Heart left ventricle (tissue), 13 donors: Measurements from ENCODE around the gene NRP1.

ENCODE experiments used
- CTCF ChIP-seq, 12 donors: fragments of 200-600 bp; sonication (generic) in 4 of 12; IDR thresholded peaks; one replicate each; pipeline versions ENCODE4 v1.5.0 to v1.8.0; 2018 to 2022; ENCODE audit warnings: antibody characterized with exemption in 12 of 12, mild to moderate bottlenecking in 5 of 12
- POLR2A ChIP-seq, 2 donors: fragments of 450-650 bp; IDR thresholded peaks; one replicate each; pipeline ENCODE4 v1.6.1; 2017; ENCODE audit warnings: antibody characterized with exemption in 2 of 2, mild to moderate bottlenecking in 2 of 2, moderate library complexity in 2 of 2
- donor health status: ischemic (EF 13 %, LVEDD 7.1; RV severe dilation, severe dysfunction).
- donor health status: DM: no; HTN: yes; CAD: no.
- donor health status: DM: no; HTN: no; CAD: no.
- donor health status: ischemic (EF 25% LVEDD 6.9; RV normal size, moderate dysfunction).
- donor health status: ischemic (EF 25% LVEDD 5.7; RV mildly dilated, moderate dysfunction).
- donor health status: ischemic (EF 35%, LVEDD 5.7; RV mildly dilated, moderate dysfunction).
- donor health status: nonischemic (EF 11% LVEDD 7.7; RV severe dilation, severe dysfunction).
- donor health status: DM: yes; HTN: yes; CAD: no.
- donor health status: PGD.
- donor health status: ischemic (EF 29% LVEDD 5.4; RV normal size, mild dysfunction).
- donor health status: nonischemic (EF 23%, LVEDD 6.1; RV moderate dilation, normal function).

- no peak for TF ChIP-seq CTCF (IDR thresholded peaks at IDR 0.05)
- no peak for TF ChIP-seq POLR2A (IDR thresholded peaks at IDR 0.05)
Measured at GRCh38 chr10:33298110-33298509, 36.4 kb downstream of the NRP1 start.
